GM12873 (cell line): ENCODE measurements around the gene CEP135.

Source experiments
- TF ChIP-seq, protein P1 (sequence below): IDR thresholded peaks from 2 replicates; pipeline ENCODE4 v1.5.1; 2012; ENCODE audit warnings: low read depth, mild to moderate bottlenecking, moderate library complexity, low read length, control low read depth; ENCODE audit not compliant: insufficient read depth; ENCODE audit errors: missing control alignments

Gene CEP135

DNA sequence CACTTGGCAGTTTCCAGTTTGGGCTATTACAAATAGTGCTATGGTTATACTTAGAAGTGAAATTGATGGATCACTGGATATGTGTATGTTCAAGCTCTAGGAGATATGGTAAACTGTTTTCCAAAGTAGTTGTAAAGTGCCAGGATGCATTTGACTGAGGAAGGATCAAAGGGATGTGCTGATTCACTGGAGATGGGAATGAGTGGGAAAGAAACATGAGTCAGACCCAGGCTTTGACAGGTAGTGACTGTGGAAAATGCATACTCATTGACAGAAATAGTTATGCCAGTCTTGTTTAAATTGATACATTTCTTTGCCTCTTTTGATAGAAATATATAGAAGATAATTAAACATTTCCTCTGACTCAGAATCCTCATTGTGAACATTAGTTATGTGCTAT is 77.9 kb downstream of the CEP135 start:
- TF ChIP-seq, protein P1, sequence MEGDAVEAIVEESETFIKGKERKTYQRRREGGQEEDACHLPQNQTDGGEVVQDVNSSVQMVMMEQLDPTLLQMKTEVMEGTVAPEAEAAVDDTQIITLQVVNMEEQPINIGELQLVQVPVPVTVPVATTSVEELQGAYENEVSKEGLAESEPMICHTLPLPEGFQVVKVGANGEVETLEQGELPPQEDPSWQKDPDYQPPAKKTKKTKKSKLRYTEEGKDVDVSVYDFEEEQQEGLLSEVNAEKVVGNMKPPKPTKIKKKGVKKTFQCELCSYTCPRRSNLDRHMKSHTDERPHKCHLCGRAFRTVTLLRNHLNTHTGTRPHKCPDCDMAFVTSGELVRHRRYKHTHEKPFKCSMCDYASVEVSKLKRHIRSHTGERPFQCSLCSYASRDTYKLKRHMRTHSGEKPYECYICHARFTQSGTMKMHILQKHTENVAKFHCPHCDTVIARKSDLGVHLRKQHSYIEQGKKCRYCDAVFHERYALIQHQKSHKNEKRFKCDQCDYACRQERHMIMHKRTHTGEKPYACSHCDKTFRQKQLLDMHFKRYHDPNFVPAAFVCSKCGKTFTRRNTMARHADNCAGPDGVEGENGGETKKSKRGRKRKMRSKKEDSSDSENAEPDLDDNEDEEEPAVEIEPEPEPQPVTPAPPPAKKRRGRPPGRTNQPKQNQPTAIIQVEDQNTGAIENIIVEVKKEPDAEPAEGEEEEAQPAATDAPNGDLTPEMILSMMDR: no peak

DNA sequence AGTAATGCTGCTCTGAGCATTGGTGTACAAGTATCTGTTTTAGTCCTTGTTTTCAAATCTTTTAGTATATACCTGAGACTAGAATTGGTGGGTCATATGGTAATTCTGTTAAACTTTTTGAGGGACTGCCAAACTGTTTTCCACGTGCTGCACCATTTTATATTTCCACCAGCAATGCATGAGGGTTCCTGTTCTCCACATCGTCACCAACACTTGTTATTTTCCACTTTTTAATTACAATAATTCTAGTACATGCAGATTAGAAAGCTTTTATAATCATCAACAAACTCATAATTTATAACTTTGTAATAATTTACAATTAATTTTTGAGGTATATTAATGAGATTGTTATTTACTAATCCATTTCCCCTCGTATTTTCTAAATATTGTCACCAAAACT is 79.4 kb downstream of the CEP135 start:
- TF ChIP-seq, protein P1: no peak

DNA sequence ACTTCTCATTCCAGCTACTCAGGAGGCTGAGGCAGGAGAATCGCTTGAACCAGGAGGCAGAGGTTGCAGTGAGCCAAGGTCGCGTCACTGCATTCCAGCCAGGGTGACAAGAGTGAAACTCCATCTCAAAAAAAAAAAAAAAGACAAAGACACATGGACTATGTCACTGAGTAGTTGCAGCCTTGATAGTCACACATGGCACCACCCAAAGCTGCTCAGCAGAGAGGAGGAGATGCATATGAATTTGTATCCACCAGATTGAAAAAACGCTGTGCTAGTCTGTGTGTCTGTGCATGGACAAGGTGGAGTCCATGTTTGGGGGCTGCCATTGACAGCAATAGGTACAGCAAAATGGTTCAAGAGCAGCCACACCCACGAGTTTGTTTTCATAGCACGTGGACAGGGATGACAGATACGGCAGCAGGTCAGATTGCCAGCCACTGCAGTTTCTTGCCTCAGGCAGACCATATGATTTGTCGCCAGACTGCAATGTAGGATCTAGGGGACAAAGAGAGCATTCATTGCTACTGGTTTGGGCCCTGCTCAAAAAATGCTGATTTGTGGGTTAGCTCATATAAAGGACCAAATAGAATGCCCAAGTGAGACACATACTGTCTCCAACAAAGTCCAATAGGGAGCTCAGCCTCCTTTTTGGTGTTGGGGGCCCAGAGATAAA is 89.9 kb downstream of the CEP135 start:
- TF ChIP-seq, protein P1: no peak

DNA sequence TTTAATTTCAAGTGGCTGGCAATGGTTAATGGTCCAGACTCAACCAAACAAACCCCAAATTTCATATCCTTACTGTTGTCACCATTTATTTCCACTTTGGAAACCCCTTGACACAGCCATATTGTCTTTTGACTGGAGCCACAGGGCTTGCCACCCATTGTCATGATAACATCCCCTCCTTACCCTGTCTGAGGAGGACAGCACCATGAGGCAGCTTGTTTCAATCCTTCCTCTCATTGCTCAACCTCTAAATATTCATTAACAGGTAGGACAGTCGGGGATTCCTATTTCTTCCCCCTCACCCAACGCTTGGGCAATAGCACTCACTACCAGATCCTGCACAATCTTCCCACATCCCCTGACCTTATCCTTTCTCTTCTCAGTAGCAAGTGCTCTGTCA is 92.1 kb downstream of the CEP135 start:
- TF ChIP-seq, protein P1: no peak

DNA sequence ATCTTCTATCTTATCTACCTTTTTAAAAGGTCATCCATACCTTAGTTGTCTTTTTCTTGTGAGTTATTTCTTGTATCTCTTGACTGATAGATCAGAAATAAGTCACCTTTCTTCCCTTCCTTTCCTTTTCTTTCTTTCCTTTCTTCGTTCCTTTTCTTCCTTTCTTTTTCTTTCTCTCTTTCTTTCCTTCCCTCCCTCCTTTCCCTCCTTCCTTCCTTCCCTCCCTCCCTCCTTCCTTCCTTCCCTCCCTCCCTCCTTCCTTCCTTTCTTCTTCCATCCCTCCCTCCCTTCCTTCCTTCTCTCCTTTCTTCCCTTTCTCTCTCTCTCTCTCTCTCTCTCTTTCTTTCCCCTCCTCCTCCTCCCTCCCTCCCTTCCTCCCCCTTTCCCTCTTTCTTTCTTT is 93.5 kb downstream of the CEP135 start:
- TF ChIP-seq, protein P1: no peak

DNA sequence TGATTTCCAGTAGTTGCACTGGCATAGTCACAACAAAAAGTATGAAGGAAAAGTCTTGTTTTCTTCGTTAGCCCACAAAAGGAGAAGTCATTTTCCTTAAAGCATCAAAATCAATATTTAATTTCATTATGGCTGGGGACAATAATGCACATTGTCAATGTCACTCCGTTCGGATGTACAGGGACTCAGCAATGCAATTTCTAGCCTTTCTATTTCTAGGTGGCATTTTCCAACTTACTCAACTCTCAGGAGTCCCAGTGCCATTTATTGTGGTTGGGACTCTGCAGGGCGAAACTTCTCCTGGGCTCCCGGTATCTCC is 99.6 kb downstream of the CEP135 start:
- TF ChIP-seq, protein P1: no peak

DNA sequence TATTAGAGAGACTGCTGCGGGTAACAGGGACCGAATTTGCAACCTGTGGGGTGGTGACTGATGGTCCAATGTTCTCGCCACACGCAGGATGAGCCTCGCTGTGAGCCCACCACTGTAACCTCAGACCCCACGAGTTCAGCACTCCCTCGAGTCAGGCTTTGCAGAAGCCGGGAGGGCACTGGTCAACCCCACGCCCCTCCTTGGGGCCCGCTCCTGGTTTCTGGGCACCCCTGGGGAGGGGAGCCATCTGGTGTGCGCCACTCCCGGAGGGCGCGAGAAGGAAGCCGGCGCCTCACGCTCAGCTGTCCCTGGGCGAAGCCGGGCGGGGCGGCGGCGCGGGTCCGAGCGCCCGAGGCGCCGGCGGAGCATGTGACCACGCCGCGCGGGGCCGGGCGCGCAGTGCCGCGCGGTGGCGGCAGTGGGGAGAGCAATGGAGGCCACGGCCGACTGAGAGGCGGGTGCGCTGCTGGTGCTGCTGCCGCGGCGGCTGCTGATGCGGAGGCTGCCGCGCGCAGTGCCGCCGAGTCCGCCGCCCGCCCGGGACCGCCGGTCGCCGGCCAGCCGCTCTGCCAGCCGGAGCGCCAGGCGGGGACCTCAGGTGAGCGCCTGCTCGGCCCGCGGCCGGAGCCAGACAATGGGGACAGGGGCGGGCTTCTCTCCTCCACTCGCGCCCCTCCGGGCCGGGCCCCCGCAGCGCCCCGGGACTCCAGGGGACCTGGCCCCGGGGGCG is 100.1 kb downstream of the CEP135 start:
- TF ChIP-seq, protein P1: peak; percentile 58
